OCI-LY1 (cell line): Measurements from ENCODE around the gene EPAS1.

Source experiments
- H2AFZ ChIP-seq: fragments of 200-600 bp; sonication (generic), shearing (Covaris generic); 2 replicates; pipeline ENCODE4 v1.6.0; 2014; ENCODE audit warnings: antibody characterized with exemption, mild to moderate bottlenecking, low read length
- H3F3A ChIP-seq: fragments of 200-600 bp; sonication (generic), shearing (Covaris generic); 2 replicates; pipeline ENCODE4 v1.6.0; 2014; ENCODE audit warnings: mild to moderate bottlenecking, antibody characterized with exemption, low read length, moderate library complexity; ENCODE audit not compliant: insufficient read depth
- H3K27ac ChIP-seq: fragments of 200-600 bp; sonication (generic); 2 replicates; pipeline ENCODE4 v1.5.1; 2014; ENCODE audit warnings: low read length, mixed run types, mild to moderate bottlenecking, low read depth; ENCODE audit not compliant: poor library complexity, severe bottlenecking
- H3K27me3 ChIP-seq: fragments of 200-600 bp; sonication (generic); 2 replicates; pipeline ENCODE4 v1.6.0; 2014; ENCODE audit warnings: antibody characterized with exemption, mild to moderate bottlenecking, low read length, moderate library complexity; ENCODE audit not compliant: insufficient read depth
- H3K36me3 ChIP-seq: fragments of 200-600 bp; sonication (generic); 2 replicates; pipeline ENCODE4 v1.6.1; 2014; ENCODE audit warnings: mild to moderate bottlenecking, antibody characterized with exemption, low read length, moderate library complexity, mixed read lengths; ENCODE audit not compliant: insufficient read depth
- H3K4me1 ChIP-seq: fragments of 200-600 bp; sonication (generic); 2 replicates; pipeline ENCODE4 v1.5.1; 2014; ENCODE audit warnings: mild to moderate bottlenecking, low read length, moderate library complexity; ENCODE audit not compliant: insufficient read depth, severe bottlenecking
- H3K4me2 ChIP-seq: fragments of 200-600 bp; sonication (generic), shearing (Covaris generic); 2 replicates; pipeline ENCODE4 v1.6.1; 2014; ENCODE audit warnings: low read length
- H3K4me3 ChIP-seq: fragments of 200-600 bp; sonication (generic); 2 replicates; pipeline ENCODE4 v1.5.1; 2014; ENCODE audit warnings: low read length, low read depth, mild to moderate bottlenecking, mixed read lengths; ENCODE audit not compliant: poor library complexity, severe bottlenecking
- H3K79me2 ChIP-seq: fragments of 200-600 bp; shearing (Covaris generic); 2 replicates; pipeline ENCODE4 v1.6.1; 2016; ENCODE audit warnings: mixed run types, low read length, mixed read lengths; ENCODE audit not compliant: insufficient read depth
- H3K9ac ChIP-seq: fragments of 200-600 bp; sonication (generic), shearing (Covaris generic); 2 replicates; pipeline ENCODE4 v1.6.1; 2014; ENCODE audit warnings: mild to moderate bottlenecking, low read length, mixed read lengths
- H3K9me2 ChIP-seq: fragments of 200-600 bp; sonication (generic), shearing (Covaris generic); 2 replicates; pipeline ENCODE4 v1.6.1; 2014; ENCODE audit warnings: low read depth, mild to moderate bottlenecking, low read length, mixed read lengths
- H3K9me3 ChIP-seq: fragments of 200-600 bp; shearing (Covaris generic); 2 replicates; pipeline ENCODE4 v1.6.1; 2014; ENCODE audit warnings: low read length, mixed read lengths
- H4K20me1 ChIP-seq: fragments of 200-600 bp; sonication (generic), shearing (Covaris generic); 2 replicates; pipeline ENCODE4 v1.6.0; 2016; ENCODE audit warnings: mild to moderate bottlenecking, low read length; ENCODE audit not compliant: insufficient read depth
- CTCF ChIP-seq: fragments of 200-600 bp; sonication (generic), shearing (Covaris generic); IDR thresholded peaks from 2 replicates; pipeline ENCODE4 v1.5.1; 2017; ENCODE audit warnings: mild to moderate bottlenecking, antibody characterized with exemption, low read length, moderate library complexity, mixed read lengths
- EZH2 ChIP-seq: fragments of 200-600 bp; sonication (generic), shearing (Covaris generic); IDR thresholded peaks from 2 replicates; pipeline ENCODE4 v1.8.0; 2017; ENCODE audit warnings: borderline replicate concordance, mixed run types, mild to moderate bottlenecking, antibody characterized with exemption, low read length, moderate library complexity, mixed read lengths

Gene EPAS1

GRCh38 chr2:46313063-46313462 lies 15.9 kb downstream of the EPAS1 start:
- Histone ChIP-seq H3K36me3 (no peaks in the 10 kb centered on the region), H3K9ac (no peak overlapping the region), H3K27me3 (0 out of 2 replicates have a peak, but pooled peaks cover 3% of the 10 kb centered on the region), H3K9me2 (no peaks in the 10 kb centered on the region), H2AFZ (no peak overlapping the region), H3F3A (no peaks in the 10 kb centered on the region), H3K4me2 (no peak overlapping the region), H3K4me1 (no peaks in the 10 kb centered on the region), H4K20me1 (no peaks in the 10 kb centered on the region), H3K4me3 (no peak overlapping the region), H3K79me2 (no peaks in the 10 kb centered on the region), H3K9me3 (no peaks in the 10 kb centered on the region), H3K27ac (no peak overlapping the region)
- TF ChIP-seq EZH2, result no peak
- TF ChIP-seq CTCF, result no peak

GRCh38 chr2:46314065-46314835 lies 17.0 kb downstream of the EPAS1 start:
- Histone ChIP-seq H2AFZ (no peak overlapping the region), H4K20me1 (no peaks in the 10 kb centered on the region), H3K27ac (no peak overlapping the region), H3K9ac (no peak overlapping the region), H3F3A (no peaks in the 10 kb centered on the region), H3K4me1 (no peaks in the 10 kb centered on the region), H3K36me3 (no peaks in the 10 kb centered on the region), H3K4me2 (no peak overlapping the region), H3K27me3 (0 out of 2 replicates have a peak, but pooled peaks cover 3% of the 10 kb centered on the region), H3K9me3 (no peaks in the 10 kb centered on the region), H3K4me3 (no peak overlapping the region), H3K9me2 (no peaks in the 10 kb centered on the region), H3K79me2 (no peaks in the 10 kb centered on the region)
- no peak for TF ChIP-seq EZH2
- no peak for TF ChIP-seq CTCF

GRCh38 chr2:46315103-46315890 lies 18.1 kb downstream of the EPAS1 start:
- H3K9me2 ChIP-seq, result no peaks in the 10 kb centered on the region
- TF ChIP-seq EZH2 (no peak), CTCF (no peak)
- H3K27me3 ChIP-seq, result 0 out of 2 replicates have a peak, but pooled peaks cover 3% of the 10 kb centered on the region
- no peaks in the 10 kb centered on the region for H3K9me3 ChIP-seq
- no peaks in the 10 kb centered on the region for H3K79me2 ChIP-seq
- no peaks in the 10 kb centered on the region for H3K36me3 ChIP-seq
- no peak overlapping the region for H3K9ac ChIP-seq
- no peak overlapping the region for H3K4me3 ChIP-seq
- H3F3A ChIP-seq, result no peaks in the 10 kb centered on the region
- H4K20me1 ChIP-seq, result no peaks in the 10 kb centered on the region
- no peak overlapping the region for H2AFZ ChIP-seq
- H3K4me1 ChIP-seq, result no peaks in the 10 kb centered on the region
- no peak overlapping the region for H3K4me2 ChIP-seq
- no peak overlapping the region for H3K27ac ChIP-seq
